Liver (tissue), 3 donors: ENCODE results near the gene UBE3B.

Experiments used
- FOXA1 ChIP-seq: IDR thresholded peaks from 2 replicates; pipeline ENCODE4 v1.6.1; 2016; ENCODE audit warnings: antibody characterized with exemption
- TAF1 ChIP-seq: conservative IDR thresholded peaks from 2 replicates; pipeline ENCODE4 v1.6.1; 2016; ENCODE audit warnings: antibody characterized with exemption, mild to moderate bottlenecking
- TF ChIP-seq, protein P1 (sequence below): fragments of 150-350 bp; IDR thresholded peaks from 2 replicates; pipeline ENCODE4 v1.5.1; 2017; ENCODE audit warnings: improper control_type of control experiment, low read depth, low read length; ENCODE audit not compliant: missing input control
- TF ChIP-seq, protein P2 (sequence below): IDR thresholded peaks from 2 replicates; pipeline ENCODE4 v1.6.1; 2016; ENCODE audit warnings: antibody characterized with exemption, mild to moderate bottlenecking
- donor health status: healthy.
- donor health status: healthy.

DNA sequence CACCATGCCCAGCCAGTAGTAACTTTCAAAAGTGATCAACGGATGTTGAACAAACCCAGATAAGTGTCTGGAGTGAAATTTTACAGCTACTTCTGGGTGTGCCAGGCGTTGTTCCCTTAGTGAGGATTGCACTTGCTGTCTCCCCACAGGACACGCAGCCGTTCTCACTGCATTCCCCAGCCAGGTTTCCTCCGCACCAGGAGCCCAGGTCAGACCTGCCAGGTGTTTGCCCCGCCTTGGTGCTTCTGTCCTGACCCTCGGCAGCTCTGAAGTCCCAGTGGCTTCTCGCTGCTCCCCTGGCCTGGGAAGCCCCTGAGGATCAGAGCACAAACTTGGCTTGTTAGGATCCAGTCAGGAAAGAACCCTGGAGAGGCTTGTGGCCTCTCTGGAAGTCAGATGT, 59.7 kb downstream of the UBE3B start:
- TF ChIP-seq, protein P1, sequence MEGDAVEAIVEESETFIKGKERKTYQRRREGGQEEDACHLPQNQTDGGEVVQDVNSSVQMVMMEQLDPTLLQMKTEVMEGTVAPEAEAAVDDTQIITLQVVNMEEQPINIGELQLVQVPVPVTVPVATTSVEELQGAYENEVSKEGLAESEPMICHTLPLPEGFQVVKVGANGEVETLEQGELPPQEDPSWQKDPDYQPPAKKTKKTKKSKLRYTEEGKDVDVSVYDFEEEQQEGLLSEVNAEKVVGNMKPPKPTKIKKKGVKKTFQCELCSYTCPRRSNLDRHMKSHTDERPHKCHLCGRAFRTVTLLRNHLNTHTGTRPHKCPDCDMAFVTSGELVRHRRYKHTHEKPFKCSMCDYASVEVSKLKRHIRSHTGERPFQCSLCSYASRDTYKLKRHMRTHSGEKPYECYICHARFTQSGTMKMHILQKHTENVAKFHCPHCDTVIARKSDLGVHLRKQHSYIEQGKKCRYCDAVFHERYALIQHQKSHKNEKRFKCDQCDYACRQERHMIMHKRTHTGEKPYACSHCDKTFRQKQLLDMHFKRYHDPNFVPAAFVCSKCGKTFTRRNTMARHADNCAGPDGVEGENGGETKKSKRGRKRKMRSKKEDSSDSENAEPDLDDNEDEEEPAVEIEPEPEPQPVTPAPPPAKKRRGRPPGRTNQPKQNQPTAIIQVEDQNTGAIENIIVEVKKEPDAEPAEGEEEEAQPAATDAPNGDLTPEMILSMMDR = no peak
- TF ChIP-seq FOXA1 (no peak), TAF1 (no peak)
- TF ChIP-seq, protein P2, sequence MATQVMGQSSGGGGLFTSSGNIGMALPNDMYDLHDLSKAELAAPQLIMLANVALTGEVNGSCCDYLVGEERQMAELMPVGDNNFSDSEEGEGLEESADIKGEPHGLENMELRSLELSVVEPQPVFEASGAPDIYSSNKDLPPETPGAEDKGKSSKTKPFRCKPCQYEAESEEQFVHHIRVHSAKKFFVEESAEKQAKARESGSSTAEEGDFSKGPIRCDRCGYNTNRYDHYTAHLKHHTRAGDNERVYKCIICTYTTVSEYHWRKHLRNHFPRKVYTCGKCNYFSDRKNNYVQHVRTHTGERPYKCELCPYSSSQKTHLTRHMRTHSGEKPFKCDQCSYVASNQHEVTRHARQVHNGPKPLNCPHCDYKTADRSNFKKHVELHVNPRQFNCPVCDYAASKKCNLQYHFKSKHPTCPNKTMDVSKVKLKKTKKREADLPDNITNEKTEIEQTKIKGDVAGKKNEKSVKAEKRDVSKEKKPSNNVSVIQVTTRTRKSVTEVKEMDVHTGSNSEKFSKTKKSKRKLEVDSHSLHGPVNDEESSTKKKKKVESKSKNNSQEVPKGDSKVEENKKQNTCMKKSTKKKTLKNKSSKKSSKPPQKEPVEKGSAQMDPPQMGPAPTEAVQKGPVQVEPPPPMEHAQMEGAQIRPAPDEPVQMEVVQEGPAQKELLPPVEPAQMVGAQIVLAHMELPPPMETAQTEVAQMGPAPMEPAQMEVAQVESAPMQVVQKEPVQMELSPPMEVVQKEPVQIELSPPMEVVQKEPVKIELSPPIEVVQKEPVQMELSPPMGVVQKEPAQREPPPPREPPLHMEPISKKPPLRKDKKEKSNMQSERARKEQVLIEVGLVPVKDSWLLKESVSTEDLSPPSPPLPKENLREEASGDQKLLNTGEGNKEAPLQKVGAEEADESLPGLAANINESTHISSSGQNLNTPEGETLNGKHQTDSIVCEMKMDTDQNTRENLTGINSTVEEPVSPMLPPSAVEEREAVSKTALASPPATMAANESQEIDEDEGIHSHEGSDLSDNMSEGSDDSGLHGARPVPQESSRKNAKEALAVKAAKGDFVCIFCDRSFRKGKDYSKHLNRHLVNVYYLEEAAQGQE = no peak
